ENCODE measurements around the gene OGG1. TPM values are rescaled to one million over a fixed set of nuclear protein-coding genes. Genes with fewer than 3 reads are reported as not detected.

Gene OGG1
- total and polyA plus RNA-seq, 9 of the 15 experiments (the other 6 are each of a cell fraction or from before 2014, with no cell fraction given) = 6.6 to 33.0 (median 24.4) TPM

- TF ChIP-seq NFXL1 (CRISPR knock-in tag; IDR thresholded peaks at IDR 0.05) = no peak
- TF ChIP-seq CLOCK (CRISPR knock-in tag; IDR thresholded peaks at IDR 0.05; ENCODE audit: borderline replicate concordance) = no peak
- TF ChIP-seq KHSRP (IDR thresholded peaks at IDR 0.05) = no peak
- TF ChIP-seq SAFB (IDR thresholded peaks at IDR 0.05; ENCODE audit: borderline replicate concordance, low read depth, low read length) = no peak
- TF ChIP-seq CHD1 (IDR thresholded peaks at IDR 0.05; ENCODE audit: low read length) = no peak
- TF ChIP-seq KLF13 (tag; IDR thresholded peaks at IDR 0.05; ENCODE audit: borderline replicate concordance, low read depth) = 0 out of 2 replicates have a peak, but pooled peaks have one; percentile 74
- no peak for TF ChIP-seq NFE2L1 (tag; IDR thresholded peaks at IDR 0.05; ENCODE audit: borderline replicate concordance, low read depth)
- TF ChIP-seq SIN3A (IDR thresholded peaks at IDR 0.05; ENCODE audit: borderline replicate concordance in 2 of 2, control insufficient read depth in 1 of 2, low read depth in 2 of 2, low read length in 2 of 2) = peak; percentile 76 to 89; a peak in 2 of 4 replicates
- TF ChIP-seq ZSCAN29 (IDR thresholded peaks at IDR 0.05) = no peak
- TF ChIP-seq ZNF561 (CRISPR knock-in tag; conservative IDR thresholded peaks at IDR 0.05) = no peak
- peak; percentile 48; the same call in 1 of the 2 replicates for TF ChIP-seq SP1 (CRISPR knock-in tag; IDR thresholded peaks at IDR 0.05)
- TF ChIP-seq PHF8 (IDR thresholded peaks at IDR 0.05; ENCODE audit: borderline replicate concordance, low read length) = peak; percentile 93
- no peak for TF ChIP-seq ZNF57 (CRISPR knock-in tag; IDR thresholded peaks at IDR 0.05)
- no peak for TF ChIP-seq ZNF699 (CRISPR knock-in tag; IDR thresholded peaks at IDR 0.05; ENCODE audit: insufficient replicate concordance)
- no peak for TF ChIP-seq CBX1 (IDR thresholded peaks at IDR 0.05; ENCODE audit: low read depth)
- no peak for TF ChIP-seq YBX1 (IDR thresholded peaks at IDR 0.05)
- 0 out of 2 replicates have a peak, but pooled peaks have one; percentile 43 for TF ChIP-seq ZNF354B (CRISPR knock-in tag; IDR thresholded peaks at IDR 0.05)
- peak in 2 of 3 experiments; percentile 62 to 77 for TF ChIP-seq YY1 (IDR thresholded peaks at IDR 0.05; ENCODE audit: borderline replicate concordance in 1 of 3, control insufficient read depth in 1 of 3, extremely low read depth in 1 of 3, insufficient read depth in 3 of 3, insufficient read length in 1 of 3, insufficient replicate concordance in 2 of 3, low read depth in 1 of 3, low read length in 2 of 3)
- TF ChIP-seq COPS2 (conservative IDR thresholded peaks at IDR 0.05) = no peak
- TF ChIP-seq ZNF282 (CRISPR knock-in tag; IDR thresholded peaks at IDR 0.05) = no peak
- no peak for TF ChIP-seq GABPB2 (CRISPR knock-in tag; conservative IDR thresholded peaks at IDR 0.05)
- TF ChIP-seq ZNF639 (CRISPR knock-in tag; conservative IDR thresholded peaks at IDR 0.05 in 1 of 2, IDR thresholded peaks at IDR 0.05 in 1 of 2) = no peak
- TF ChIP-seq ZNF785 (CRISPR knock-in tag; IDR thresholded peaks at IDR 0.05) = 0 out of 2 replicates have a peak, but pooled peaks have one; percentile 7
- no peak for TF ChIP-seq JUNB (CRISPR knock-in tag; conservative IDR thresholded peaks at IDR 0.05)
These were observed 42.8 kb downstream of the OGG1 start, which contains the start of the genes ARPC4 and TADA3 (continued) for GRCh38 chr3:9792405-9793160.
